ENCODE results near the gene PCGF3.

The PCGF3 gene

GRCh38 chr4:707929-708630 lies 2.4 kb downstream of the PCGF3 start:
- TF ChIP-seq CTCF (IDR thresholded peaks at IDR 0.05; ENCODE audit: extremely low read depth, insufficient read depth, missing control alignments) = no peak
- no peak for DNase-seq (ENCODE audit: low spot score)
- in situ Hi-C loops (cut with MboI; ENCODE audit: low pct_unique_long_range_greater_than_20kb, low sequenced_read_pairs, unreplicated experiment) = no loop called here

- no peak for TF ChIP-seq CTCF (IDR thresholded peaks at IDR 0.05; ENCODE audit: extremely low read depth, insufficient read depth, missing control alignments)
- in situ Hi-C loops (cut with MboI; ENCODE audit: low pct_unique_long_range_greater_than_20kb, low sequenced_read_pairs, unreplicated experiment) = no loop called here
- no peak for DNase-seq (ENCODE audit: low spot score)
Measured at GRCh38 chr4:708631-708933, 3.0 kb downstream of the PCGF3 start.

- in situ Hi-C loops (cut with MboI; ENCODE audit: low pct_unique_long_range_greater_than_20kb, low sequenced_read_pairs, unreplicated experiment) = no loop called here
- no peak for TF ChIP-seq CTCF (IDR thresholded peaks at IDR 0.05; ENCODE audit: extremely low read depth, insufficient read depth, missing control alignments)
- DNase-seq (ENCODE audit: low spot score) = no peak
Measured at GRCh38 chr4:709348-709747, 3.7 kb downstream of the PCGF3 start.

GRCh38 chr4:710116-710515 lies 4.5 kb downstream of the PCGF3 start:
- in situ Hi-C loops (cut with MboI; ENCODE audit: low pct_unique_long_range_greater_than_20kb, low sequenced_read_pairs, unreplicated experiment) = no loop called here
- TF ChIP-seq CTCF (IDR thresholded peaks at IDR 0.05; ENCODE audit: extremely low read depth, insufficient read depth, missing control alignments) = no peak
- no peak for DNase-seq (ENCODE audit: low spot score)

- no peak for TF ChIP-seq CTCF (IDR thresholded peaks at IDR 0.05; ENCODE audit: extremely low read depth, insufficient read depth, missing control alignments)
- in situ Hi-C loops (cut with MboI; ENCODE audit: low pct_unique_long_range_greater_than_20kb, low sequenced_read_pairs, unreplicated experiment) = no loop called here
- DNase-seq (ENCODE audit: low spot score) = no peak
Measured at GRCh38 chr4:710916-711315, 5.3 kb downstream of the PCGF3 start.

GRCh38 chr4:712093-712492 lies 6.5 kb downstream of the PCGF3 start:
- in situ Hi-C loops (cut with MboI; ENCODE audit: low pct_unique_long_range_greater_than_20kb, low sequenced_read_pairs, unreplicated experiment) = no loop called here
- no peak for DNase-seq (ENCODE audit: low spot score)
- TF ChIP-seq CTCF (IDR thresholded peaks at IDR 0.05; ENCODE audit: extremely low read depth, insufficient read depth, missing control alignments) = no peak

All from GM13977 (cell line).